GM12878 (cell line): ENCODE measurements around the gene EIF4ENIF1.

ENCODE experiments used
- CTCF ChIP-seq, 3 experiments: IDR thresholded peaks in 2 of 3; conservative IDR thresholded peaks in 1 of 3; 2 replicates each; pipeline ENCODE4 v1.5.1; 2011; ENCODE audit warnings: low read depth in 3 of 3, low read length in 3 of 3, mild to moderate bottlenecking in 3 of 3, control low read depth in 2 of 3, moderate library complexity in 2 of 3, inconsistent platforms in 1 of 3, mixed read lengths in 1 of 3; ENCODE audit not compliant: control insufficient read depth in 2 of 3, insufficient read depth in 1 of 3; ENCODE audit errors: extremely low read depth in 1 of 3
- EP300 ChIP-seq, 2 experiments: fragments of 150-350 bp in 1 of 2; IDR thresholded peaks; 2 replicates each; pipeline ENCODE4 v1.6.1; 2011 to 2012; ENCODE audit warnings: low read depth in 2 of 2, low read length in 2 of 2, borderline replicate concordance in 1 of 2, improper control_type of control experiment in 1 of 2, inconsistent platforms in 1 of 2; ENCODE audit not compliant: control insufficient read depth in 1 of 2
- IKZF2 ChIP-seq, 2 experiments: fragments of 450-650 bp; IDR thresholded peaks; 2 replicates each; pipeline ENCODE4 v1.6.1; 2017; ENCODE audit warnings: mild to moderate bottlenecking in 2 of 2, moderate library complexity in 2 of 2
- JUND ChIP-seq: IDR thresholded peaks from 2 replicates; pipeline ENCODE4 v1.6.1; 2012; ENCODE audit warnings: low read depth, mild to moderate bottlenecking, low read length, improper control_type of control experiment, moderate library complexity
- NFIC ChIP-seq: IDR thresholded peaks from 2 replicates; pipeline ENCODE4 v1.6.1; 2012; ENCODE audit warnings: low read depth, mild to moderate bottlenecking, inconsistent platforms, low read length, moderate library complexity
- SMAD1 ChIP-seq: fragments of 450-650 bp; IDR thresholded peaks from 2 replicates; pipeline ENCODE4 v1.6.1; 2018; ENCODE audit warnings: mild to moderate bottlenecking, low read depth; ENCODE audit not compliant: partially characterized antibody
- TF ChIP-seq, protein P1 (sequence below): fragments of 450-650 bp; formaldehyde crosslinking; IDR thresholded peaks from 2 replicates; pipeline ENCODE4 v1.5.0; 2022; ENCODE audit warnings: mild to moderate bottlenecking, missing genetic modification characterization

- TF ChIP-seq CTCF (IDR thresholded peaks at IDR 0.05 in 2 of 3, conservative IDR thresholded peaks at IDR 0.05 in 1 of 3; ENCODE audit: control insufficient read depth in 2 of 3, extremely low read depth in 1 of 3, insufficient read depth in 1 of 3, low read depth in 3 of 3, low read length in 3 of 3) (no peak), IKZF2 (IDR thresholded peaks at IDR 0.05) (no peak), SMAD1 (no peak), JUND (no peak), NFIC (no peak), EP300 (IDR thresholded peaks at IDR 0.05; ENCODE audit: borderline replicate concordance in 1 of 2, control insufficient read depth in 1 of 2, low read depth in 2 of 2, low read length in 2 of 2) (no peak)
- TF ChIP-seq, protein P1, sequence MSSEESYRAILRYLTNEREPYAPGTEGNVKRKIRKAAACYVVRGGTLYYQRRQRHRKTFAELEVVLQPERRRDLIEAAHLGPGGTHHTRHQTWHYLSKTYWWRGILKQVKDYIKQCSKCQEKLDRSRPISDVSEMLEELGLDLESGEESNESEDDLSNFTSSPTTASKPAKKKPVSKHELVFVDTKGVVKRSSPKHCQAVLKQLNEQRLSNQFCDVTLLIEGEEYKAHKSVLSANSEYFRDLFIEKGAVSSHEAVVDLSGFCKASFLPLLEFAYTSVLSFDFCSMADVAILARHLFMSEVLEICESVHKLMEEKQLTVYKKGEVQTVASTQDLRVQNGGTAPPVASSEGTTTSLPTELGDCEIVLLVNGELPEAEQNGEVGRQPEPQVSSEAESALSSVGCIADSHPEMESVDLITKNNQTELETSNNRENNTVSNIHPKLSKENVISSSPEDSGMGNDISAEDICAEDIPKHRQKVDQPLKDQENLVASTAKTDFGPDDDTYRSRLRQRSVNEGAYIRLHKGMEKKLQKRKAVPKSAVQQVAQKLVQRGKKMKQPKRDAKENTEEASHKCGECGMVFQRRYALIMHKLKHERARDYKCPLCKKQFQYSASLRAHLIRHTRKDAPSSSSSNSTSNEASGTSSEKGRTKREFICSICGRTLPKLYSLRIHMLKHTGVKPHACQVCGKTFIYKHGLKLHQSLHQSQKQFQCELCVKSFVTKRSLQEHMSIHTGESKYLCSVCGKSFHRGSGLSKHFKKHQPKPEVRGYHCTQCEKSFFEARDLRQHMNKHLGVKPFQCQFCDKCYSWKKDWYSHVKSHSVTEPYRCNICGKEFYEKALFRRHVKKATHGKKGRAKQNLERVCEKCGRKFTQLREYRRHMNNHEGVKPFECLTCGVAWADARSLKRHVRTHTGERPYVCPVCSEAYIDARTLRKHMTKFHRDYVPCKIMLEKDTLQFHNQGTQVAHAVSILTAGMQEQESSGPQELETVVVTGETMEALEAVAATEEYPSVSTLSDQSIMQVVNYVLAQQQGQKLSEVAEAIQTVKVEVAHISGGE, result no peak
These were observed 48.0 kb downstream of the EIF4ENIF1 start for GRCh38 chr22:31441652-31442051.
